Measurements from ENCODE around the gene GEMIN7. TPM values are rescaled to one million over a fixed set of nuclear protein-coding genes. Genes with fewer than 3 reads are reported as not detected.

The GEMIN7 gene
- total and polyA plus RNA-seq, 2 experiments from 2014 or later = 48.8 to 69.0 TPM

GRCh38 chr19:45071545-45071938 is 7.5 kb upstream of the GEMIN7 start:
- no peak overlapping the region for H3K27ac ChIP-seq
- DNase-seq (ENCODE audit: low spot score) = no peak
- H2AFZ ChIP-seq = no peak overlapping the region
- H3K9me2 ChIP-seq (replicated peaks; ENCODE audit: insufficient read depth) = no peaks in the 10 kb centered on the region
- no peak overlapping the region for H3K4me2 ChIP-seq
- H3K9me3 ChIP-seq (ENCODE audit: low read depth) = no peaks in the 10 kb centered on the region
- WGBS (ENCODE audit: low lambda C conversion rate, missing lambda C conversion rate) = 98% methylated on average over 23 of the region's 25 CpGs
- no peaks in the 10 kb centered on the region for H3K36me3 ChIP-seq (replicated peaks; ENCODE audit: insufficient read depth, low read depth)
- H4K20me1 ChIP-seq (ENCODE audit: insufficient read depth, poor library complexity, severe bottlenecking) = no peaks in the 10 kb centered on the region
- no peak overlapping the region for H3K4me3 ChIP-seq
- H3K27me3 ChIP-seq = no peaks in the 10 kb centered on the region
- no peaks in the 10 kb centered on the region for H3K79me2 ChIP-seq
- TF ChIP-seq EZH2 (IDR thresholded peaks at IDR 0.05; ENCODE audit: borderline replicate concordance) (no peak), EZH2phosphoT487 (IDR thresholded peaks at IDR 0.05; ENCODE audit: low read depth, severe bottlenecking, unreplicated experiment) (no peak), CTCF (IDR thresholded peaks at IDR 0.05; ENCODE audit: poor library complexity) (no peak)
- no peaks in the 10 kb centered on the region for H3K4me1 ChIP-seq (ENCODE audit: insufficient read depth)

GRCh38 chr19:45071969-45072790 is 6.9 kb upstream of the GEMIN7 start:
- no peak for DNase-seq (ENCODE audit: low spot score)
- no peak overlapping the region for H3K4me3 ChIP-seq
- H2AFZ ChIP-seq = no peak overlapping the region
- no peak overlapping the region for H3K27ac ChIP-seq
- H3K4me2 ChIP-seq = no peak overlapping the region
- no peaks in the 10 kb centered on the region for H3K79me2 ChIP-seq
- WGBS (ENCODE audit: low lambda C conversion rate, missing lambda C conversion rate) = 94% methylated on average over 34 of the region's 34 CpGs
- no peaks in the 10 kb centered on the region for H3K9me3 ChIP-seq (ENCODE audit: low read depth)
- no peaks in the 10 kb centered on the region for H4K20me1 ChIP-seq (ENCODE audit: insufficient read depth, poor library complexity, severe bottlenecking)
- H3K9me2 ChIP-seq (replicated peaks; ENCODE audit: insufficient read depth) = no peaks in the 10 kb centered on the region
- TF ChIP-seq CTCF (IDR thresholded peaks at IDR 0.05; ENCODE audit: poor library complexity) (no peak), EZH2 (IDR thresholded peaks at IDR 0.05; ENCODE audit: borderline replicate concordance) (no peak), EZH2phosphoT487 (IDR thresholded peaks at IDR 0.05; ENCODE audit: low read depth, severe bottlenecking, unreplicated experiment) (no peak)
- no peaks in the 10 kb centered on the region for H3K4me1 ChIP-seq (ENCODE audit: insufficient read depth)
- no peaks in the 10 kb centered on the region for H3K36me3 ChIP-seq (replicated peaks; ENCODE audit: insufficient read depth, low read depth)
- no peaks in the 10 kb centered on the region for H3K27me3 ChIP-seq

GRCh38 chr19:45074744-45075300 is 4.2 kb upstream of the GEMIN7 start:
- Histone ChIP-seq H3K36me3 (replicated peaks; ENCODE audit: insufficient read depth, low read depth) (no peaks in the 10 kb centered on the region), H3K9me2 (replicated peaks; ENCODE audit: insufficient read depth) (no peaks in the 10 kb centered on the region), H3K4me1 (ENCODE audit: insufficient read depth) (no peaks in the 10 kb centered on the region), H4K20me1 (ENCODE audit: insufficient read depth, poor library complexity, severe bottlenecking) (no peaks in the 10 kb centered on the region), H2AFZ (no peak overlapping the region), H3K9me3 (ENCODE audit: low read depth) (no peaks in the 10 kb centered on the region), H3K27ac (no peak overlapping the region), H3K27me3 (no peaks in the 10 kb centered on the region), H3K4me2 (peak overlapping the region; percentile 88), H3K4me3 (no peak overlapping the region), H3K79me2 (peaks cover 10% of the 10 kb centered on the region)
- DNase-seq (ENCODE audit: low spot score) = no peak
- no peak for TF ChIP-seq EZH2 (IDR thresholded peaks at IDR 0.05; ENCODE audit: borderline replicate concordance)
- TF ChIP-seq EZH2phosphoT487 (IDR thresholded peaks at IDR 0.05; ENCODE audit: low read depth, severe bottlenecking, unreplicated experiment) = no peak
- no peak for TF ChIP-seq CTCF (IDR thresholded peaks at IDR 0.05; ENCODE audit: poor library complexity)
- WGBS (ENCODE audit: low lambda C conversion rate, missing lambda C conversion rate) = 56% methylated on average over 11 of the region's 11 CpGs
